H1 (cell line): ENCODE data around the gene ADAM19. TPM values are rescaled to one million over a fixed set of nuclear protein-coding genes. Genes with fewer than 3 reads are reported as not detected.

Experiments
- BRCA1 ChIP-seq: IDR thresholded peaks from 2 replicates; pipeline ENCODE4 v1.6.1; 2012; ENCODE audit warnings: low read depth, low read length, improper control_type of control experiment
- CREB1 ChIP-seq: IDR thresholded peaks from 2 replicates; pipeline ENCODE4 v1.6.1; 2012; ENCODE audit warnings: inconsistent platforms
- KDM1A ChIP-seq: fragments of 200-600, 300-600 bp; sonication (generic); IDR thresholded peaks from 2 replicates; pipeline ENCODE4 v1.7.1; 2016; ENCODE audit warnings: mild to moderate bottlenecking, low read length, borderline replicate concordance
- NRF1 ChIP-seq: IDR thresholded peaks from 2 replicates; pipeline ENCODE4 v1.6.1; 2011; ENCODE audit warnings: mild to moderate bottlenecking, low read depth, low read length, improper control_type of control experiment
- RFX5 ChIP-seq: IDR thresholded peaks from 2 replicates; pipeline ENCODE4 v1.6.1; 2011; ENCODE audit warnings: low read depth, low read length, improper control_type of control experiment, borderline replicate concordance
- SIRT6 ChIP-seq: IDR thresholded peaks from one replicate; pipeline ENCODE4 v1.7.1; 2012; ENCODE audit warnings: low read length, inconsistent platforms
- polyA plus RNA-seq, 7 experiments: library from polyadenylated mRNA; depleted of rRNA in 3 of 7; stranded (reverse) in 5 of 7; unstranded in 2 of 7; fragments of >200 nt in 5 of 7; fragments of 200-250 nt in 2 of 7; gene quantifications; 1 replicate in 5 of 7; 2 replicates in 1 of 7; 4 replicates in 1 of 7; pipeline versions ENCODE4 v1.2.1 to v1.2.3, GENCODE V29; 2011 to 2013; ENCODE audit warnings: missing spikeins in 2 of 7, mixed read lengths in 2 of 7
- total RNA-seq: library from RNA; stranded (reverse); fragmentation: NEBNext Ultra II Directional; extraction: Animal tissue kit (Norgen Biotek cat#: 25700); gene quantifications from 2 replicates; pipeline ENCODE4 v1.2.1, GENCODE V29; 2021
- TF ChIP-seq, protein P1 (sequence below), 3 experiments: IDR thresholded peaks; 1 replicate in 2 of 3; 2 replicates in 1 of 3; pipeline versions ENCODE4 v1.5.1 to v1.6.1; 2011; ENCODE audit warnings: low read length in 3 of 3, mild to moderate bottlenecking in 3 of 3, inconsistent platforms in 2 of 3, low read depth in 1 of 3, moderate library complexity in 1 of 3; ENCODE audit not compliant: insufficient read depth in 1 of 3; ENCODE audit errors: control extremely low read depth in 1 of 3

Gene ADAM19
- total and polyA plus RNA-seq, 2 of the 8 experiments (the other 6 are each of a cell fraction or from before 2014, with no cell fraction given), result 6.5 to 22.7 TPM

DNA sequence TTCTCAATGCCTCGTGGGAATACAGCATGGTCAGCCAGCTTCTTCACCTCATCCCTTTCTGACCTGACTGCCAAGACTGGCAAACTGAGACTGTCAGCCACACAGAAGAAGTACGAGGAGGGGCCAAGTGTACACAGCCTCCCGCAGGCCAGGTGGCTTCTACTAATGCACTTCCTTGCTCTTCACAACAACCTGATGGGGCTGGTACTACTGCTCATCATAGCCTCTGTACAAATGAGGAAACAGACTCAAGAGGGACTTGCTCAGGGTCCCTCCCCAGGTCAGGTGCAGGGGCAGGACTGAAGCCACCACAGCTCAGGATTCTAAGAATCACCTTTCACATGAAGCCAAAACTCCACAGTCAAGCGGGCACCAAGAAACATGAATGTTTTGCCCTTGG lies 94.3 kb downstream of the ADAM19 start (continued):
- TF ChIP-seq, protein P1, sequence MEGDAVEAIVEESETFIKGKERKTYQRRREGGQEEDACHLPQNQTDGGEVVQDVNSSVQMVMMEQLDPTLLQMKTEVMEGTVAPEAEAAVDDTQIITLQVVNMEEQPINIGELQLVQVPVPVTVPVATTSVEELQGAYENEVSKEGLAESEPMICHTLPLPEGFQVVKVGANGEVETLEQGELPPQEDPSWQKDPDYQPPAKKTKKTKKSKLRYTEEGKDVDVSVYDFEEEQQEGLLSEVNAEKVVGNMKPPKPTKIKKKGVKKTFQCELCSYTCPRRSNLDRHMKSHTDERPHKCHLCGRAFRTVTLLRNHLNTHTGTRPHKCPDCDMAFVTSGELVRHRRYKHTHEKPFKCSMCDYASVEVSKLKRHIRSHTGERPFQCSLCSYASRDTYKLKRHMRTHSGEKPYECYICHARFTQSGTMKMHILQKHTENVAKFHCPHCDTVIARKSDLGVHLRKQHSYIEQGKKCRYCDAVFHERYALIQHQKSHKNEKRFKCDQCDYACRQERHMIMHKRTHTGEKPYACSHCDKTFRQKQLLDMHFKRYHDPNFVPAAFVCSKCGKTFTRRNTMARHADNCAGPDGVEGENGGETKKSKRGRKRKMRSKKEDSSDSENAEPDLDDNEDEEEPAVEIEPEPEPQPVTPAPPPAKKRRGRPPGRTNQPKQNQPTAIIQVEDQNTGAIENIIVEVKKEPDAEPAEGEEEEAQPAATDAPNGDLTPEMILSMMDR (IDR thresholded peaks at IDR 0.05; ENCODE audit: control extremely low read depth in 1 of 3, insufficient read depth in 1 of 3, low read depth in 1 of 3, low read length in 3 of 3), result no peak
- no peak for TF ChIP-seq NRF1
- no peak for TF ChIP-seq CREB1
- TF ChIP-seq KDM1A, result no peak
- no peak for TF ChIP-seq RFX5
- TF ChIP-seq SIRT6, result no peak
- TF ChIP-seq BRCA1, result no peak
